A673 (cell line): ENCODE measurements around the gene CDKAL1. TPM values are rescaled to one million over a fixed set of nuclear protein-coding genes. Genes with fewer than 3 reads are reported as not detected.

Source experiments
- BruUV-seq: library from RNA; stranded (reverse); fragments of 400-500 nt; replicated peaks from 2 replicates; lab custom pipeline; 2021; lab: Mats Ljungman, UMichigan
- CTCF ChIA-PET: fragments of 300-600 bp; sonication (Branson Sonifier 250); formaldehyde crosslinking; loops from one replicate; lab custom pipeline; 2022; ENCODE audit warnings: antibody characterized with exemption; lab: Charles Lee
- POLR2A ChIA-PET: fragments of 300-600 bp; sonication (Branson Sonifier 250); formaldehyde crosslinking; loops from one replicate; lab custom pipeline; 2022; ENCODE audit warnings: antibody characterized with exemption; ENCODE audit not compliant: low non-redundant PET; lab: Charles Lee
- DNase-seq: peaks from one replicate; pipeline ENCODE4 v3.0.0-alpha.2; 2015; ENCODE audit warnings: low spot score
- H3K27ac ChIP-seq: fragments of 200-600 bp; sonication (generic); 2 replicates; pipeline ENCODE4 v1.5.1; 2016; ENCODE audit warnings: mixed run types, low read depth, mild to moderate bottlenecking, mixed read lengths, antibody characterized with exemption, low read length; ENCODE audit not compliant: poor library complexity, severe bottlenecking
- H3K27me3 ChIP-seq: fragments of 200-600 bp; sonication (generic); replicated peaks from 2 replicates; pipeline ENCODE4 v1.6.1; 2017; ENCODE audit warnings: mixed run types, low read depth, mild to moderate bottlenecking, mixed read lengths, antibody characterized with exemption, low read length; ENCODE audit not compliant: insufficient read depth, poor library complexity
- H3K36me3 ChIP-seq: fragments of 200-600 bp; sonication (generic); 2 replicates; pipeline ENCODE4 v1.6.1; 2016; ENCODE audit warnings: mixed run types, mild to moderate bottlenecking, mixed read lengths, antibody characterized with exemption, low read length; ENCODE audit not compliant: insufficient read depth, poor library complexity, severe bottlenecking
- H3K4me1 ChIP-seq: fragments of 200-600 bp; sonication (generic); 2 replicates; pipeline ENCODE4 v1.6.1; 2017; ENCODE audit warnings: mixed run types, mild to moderate bottlenecking, mixed read lengths, antibody characterized with exemption, low read length; ENCODE audit not compliant: insufficient read depth, poor library complexity, severe bottlenecking
- H3K4me3 ChIP-seq: fragments of 200-600 bp; sonication (generic); 2 replicates; pipeline ENCODE4 v1.5.1; 2016; ENCODE audit warnings: low read depth, mixed run types, mild to moderate bottlenecking, mixed read lengths, low read length; ENCODE audit not compliant: poor library complexity, severe bottlenecking
- H3K9me3 ChIP-seq: fragments of 200-600 bp; sonication (generic); 2 replicates; pipeline ENCODE4 v1.6.1; 2016; ENCODE audit warnings: mixed run types, low read depth, mild to moderate bottlenecking, mixed read lengths, antibody characterized with exemption, low read length; ENCODE audit not compliant: poor library complexity, severe bottlenecking
- EZH2 ChIP-seq: fragments of 200-600 bp; sonication (generic); IDR thresholded peaks from 2 replicates; pipeline ENCODE4 v1.6.1; 2017; ENCODE audit warnings: borderline replicate concordance, low read depth, mild to moderate bottlenecking, mixed read lengths, antibody characterized with exemption, low read length; ENCODE audit not compliant: poor library complexity, severe bottlenecking
- intact Hi-C: fragments of 100-400 bp; cut with micrococcal nuclease; formaldehyde crosslinking; loops from one replicate; pipeline ENCODE4 v1.10.0; 2022; ENCODE audit not compliant: unreplicated experiment
- total RNA-seq: library from RNA; stranded (reverse); gene quantifications from 2 replicates; pipeline ENCODE4 v1.2.3, GENCODE V29; 2021
- TF ChIP-seq, protein P1 (sequence below): fragments of 300-800, 200-600 bp; sonication (generic); conservative IDR thresholded peaks from 2 replicates; pipeline ENCODE4 v1.5.1; 2017; ENCODE audit warnings: low read depth, mild to moderate bottlenecking, antibody characterized with exemption, low read length, moderate library complexity, mixed read lengths

Gene CDKAL1
- total RNA-seq, 1 experiment from 2014 or later, result 35.5 TPM

DNA sequence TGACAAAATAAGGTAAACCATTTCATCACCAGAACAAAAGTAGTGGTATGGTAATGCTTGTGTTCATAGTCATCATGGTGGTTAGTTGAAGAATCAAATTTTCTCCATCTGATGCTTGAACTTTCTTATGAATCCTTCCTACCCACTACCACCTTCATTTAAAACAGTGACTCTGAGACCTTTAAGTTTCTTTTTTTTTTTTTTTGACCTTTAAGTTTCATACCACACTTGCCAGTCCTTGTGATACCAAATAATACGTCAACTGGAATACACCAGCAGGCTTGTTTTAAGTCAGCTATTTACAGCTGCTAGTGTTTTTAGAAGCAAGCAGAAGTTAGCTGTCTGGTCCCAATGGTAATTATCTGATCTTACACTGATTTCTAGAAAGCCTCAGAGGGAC lies 645.9 kb downstream of the CDKAL1 start:
- POLR2A ChIA-PET, result no interaction called here
- no peak for TF ChIP-seq EZH2
- TF ChIP-seq, protein P1, sequence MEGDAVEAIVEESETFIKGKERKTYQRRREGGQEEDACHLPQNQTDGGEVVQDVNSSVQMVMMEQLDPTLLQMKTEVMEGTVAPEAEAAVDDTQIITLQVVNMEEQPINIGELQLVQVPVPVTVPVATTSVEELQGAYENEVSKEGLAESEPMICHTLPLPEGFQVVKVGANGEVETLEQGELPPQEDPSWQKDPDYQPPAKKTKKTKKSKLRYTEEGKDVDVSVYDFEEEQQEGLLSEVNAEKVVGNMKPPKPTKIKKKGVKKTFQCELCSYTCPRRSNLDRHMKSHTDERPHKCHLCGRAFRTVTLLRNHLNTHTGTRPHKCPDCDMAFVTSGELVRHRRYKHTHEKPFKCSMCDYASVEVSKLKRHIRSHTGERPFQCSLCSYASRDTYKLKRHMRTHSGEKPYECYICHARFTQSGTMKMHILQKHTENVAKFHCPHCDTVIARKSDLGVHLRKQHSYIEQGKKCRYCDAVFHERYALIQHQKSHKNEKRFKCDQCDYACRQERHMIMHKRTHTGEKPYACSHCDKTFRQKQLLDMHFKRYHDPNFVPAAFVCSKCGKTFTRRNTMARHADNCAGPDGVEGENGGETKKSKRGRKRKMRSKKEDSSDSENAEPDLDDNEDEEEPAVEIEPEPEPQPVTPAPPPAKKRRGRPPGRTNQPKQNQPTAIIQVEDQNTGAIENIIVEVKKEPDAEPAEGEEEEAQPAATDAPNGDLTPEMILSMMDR, result no peak
- H3K36me3 ChIP-seq, result no peaks in the 10 kb centered on the region
- no peak for DNase-seq
- no peaks in the 10 kb centered on the region for H3K27me3 ChIP-seq
- intact Hi-C loops, result loop anchor here (10.0 kb wide), 2 partner anchors 305 to 425 kb away; no protein-coding TSS in a partner anchor
- CTCF ChIA-PET, result interaction anchor here (0.7 kb wide), 1 partner anchor 15 kb away, joined by 4 read pairs; no protein-coding TSS in a partner anchor
- peaks cover 26% of the 10 kb centered on the region for H3K4me1 ChIP-seq
- BruUV-seq, result no TSS peak
- no peak overlapping the region for H3K4me3 ChIP-seq
- no peak overlapping the region for H3K27ac ChIP-seq
- H3K9me3 ChIP-seq, result no peaks in the 10 kb centered on the region

DNA sequence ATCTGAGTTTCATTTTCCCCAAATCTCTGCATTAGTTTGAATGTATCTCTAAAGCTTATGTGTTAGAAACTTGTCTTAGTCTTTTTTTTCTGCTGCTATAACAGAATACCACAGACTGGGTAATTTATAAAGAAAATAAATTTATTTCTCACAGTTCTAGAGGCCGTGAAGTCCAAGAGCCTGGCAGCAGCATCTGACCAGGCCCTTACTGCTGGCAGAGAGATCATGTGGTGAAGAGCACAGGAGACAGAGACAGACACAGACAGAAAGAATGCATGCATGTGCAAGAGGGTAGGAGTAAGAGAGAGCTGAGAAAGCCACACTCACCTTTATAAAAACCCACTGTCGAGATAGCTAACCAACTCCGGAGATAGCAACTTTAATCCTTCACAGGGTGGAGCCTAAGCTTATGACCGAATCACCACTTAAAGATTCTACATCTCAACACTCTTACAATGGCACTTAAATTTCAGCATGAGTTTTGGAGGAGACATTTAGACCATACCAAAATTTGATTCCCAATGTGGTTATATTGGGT lies 646.6 kb downstream of the CDKAL1 start:
- Histone ChIP-seq H3K4me1 (peaks cover 34% of the 10 kb centered on the region), H3K27me3 (no peaks in the 10 kb centered on the region), H3K9me3 (no peaks in the 10 kb centered on the region), H3K4me3 (no peak overlapping the region), H3K36me3 (no peaks in the 10 kb centered on the region), H3K27ac (no peak overlapping the region)
- ChIA-PET POLR2A (no interaction called here), CTCF (interaction anchor here (0.7 kb wide), 1 partner anchor 15 kb away, joined by 4 read pairs; no protein-coding TSS in a partner anchor)
- intact Hi-C loops, result loop anchor here (10.0 kb wide), 2 partner anchors 306 to 426 kb away; no protein-coding TSS in a partner anchor
- no peak for TF ChIP-seq EZH2
- TF ChIP-seq, protein P1, result no peak
- DNase-seq, result no peak
- no TSS peak for BruUV-seq

DNA sequence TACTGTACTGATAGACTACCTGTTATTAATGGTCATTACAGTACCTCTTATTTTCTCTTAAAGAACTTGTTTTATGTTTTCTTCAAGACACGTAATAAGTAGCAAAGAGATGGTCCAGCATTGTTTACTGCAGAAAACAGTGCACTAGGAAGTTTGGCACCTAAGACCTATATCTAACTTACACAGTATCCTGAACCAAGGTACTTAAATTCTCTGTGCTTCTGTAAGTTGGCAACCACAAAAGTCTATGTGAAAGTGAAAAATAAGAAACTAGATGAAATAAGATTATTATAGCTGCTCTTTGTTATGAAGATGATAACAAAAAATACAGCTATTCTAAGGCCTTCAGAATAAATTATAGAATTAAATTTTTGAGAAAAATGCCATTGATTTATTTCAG lies 647.6 kb downstream of the CDKAL1 start:
- Histone ChIP-seq H3K27me3 (no peaks in the 10 kb centered on the region), H3K27ac (no peak overlapping the region), H3K4me3 (no peak overlapping the region), H3K9me3 (no peaks in the 10 kb centered on the region), H3K36me3 (no peaks in the 10 kb centered on the region), H3K4me1 (peaks cover 43% of the 10 kb centered on the region)
- no peak for TF ChIP-seq EZH2
- TF ChIP-seq, protein P1, result no peak
- POLR2A ChIA-PET, result no interaction called here
- intact Hi-C loops, result loop anchor here (10.0 kb wide), 2 partner anchors 307 to 427 kb away; no protein-coding TSS in a partner anchor
- CTCF ChIA-PET, result no interaction called here
- no TSS peak for BruUV-seq
- DNase-seq, result no peak
